OCI-LY3 (cell line): ENCODE data around the gene MATN4.
"Not testable (repeated sequence)": the region's sequence is repeated elsewhere in the genome, so short reads cannot be mapped to it uniquely, and the experiment has no call there.

Experiments used
- H2AFZ ChIP-seq: fragments of 200-600, 300-600 bp; shearing (Covaris generic); 2 replicates; pipeline ENCODE4 v1.6.0; 2014; ENCODE audit warnings: antibody characterized with exemption, low read depth, low read length
- H3K27ac ChIP-seq: fragments of 200-600, 300-600 bp; sonication (generic); 2 replicates; pipeline ENCODE4 v1.5.1; 2014; ENCODE audit warnings: mild to moderate bottlenecking, low read length, moderate library complexity, mixed read lengths
- H3K27me3 ChIP-seq: fragments of 200-600, 300-600 bp; sonication (generic); 2 replicates; pipeline ENCODE4 v1.6.1; 2014; ENCODE audit warnings: low read depth, low read length, mixed read lengths
- H3K36me3 ChIP-seq: fragments of 200-600, 300-600 bp; sonication (generic); replicated peaks from 2 replicates; pipeline ENCODE3; 2014; ENCODE audit warnings: low read depth, low read length, mixed read lengths
- H3K4me1 ChIP-seq: fragments of 300-600, 200-600 bp; sonication (generic); 2 replicates; pipeline ENCODE4 v1.6.1; 2014; ENCODE audit warnings: low read length, mixed read lengths
- H3K4me2 ChIP-seq: fragments of 200-600, 300-600 bp; sonication (generic); 2 replicates; pipeline ENCODE4 v1.6.1; 2014; ENCODE audit warnings: low read length, mixed read lengths
- H3K4me3 ChIP-seq: fragments of 300-600, 200-600 bp; sonication (generic); 2 replicates; pipeline ENCODE4 v1.5.1; 2014; ENCODE audit warnings: antibody characterized with exemption, mild to moderate bottlenecking, low read length, moderate library complexity
- H3K79me2 ChIP-seq: fragments of 300-600, 200-600 bp; shearing (Covaris generic); 2 replicates; pipeline ENCODE4 v1.6.1; 2014; ENCODE audit warnings: mild to moderate bottlenecking, low read length, mixed read lengths
- H3K9ac ChIP-seq: fragments of 300-600, 200-600 bp; shearing (Covaris generic); 2 replicates; pipeline ENCODE4 v1.6.0; 2014; ENCODE audit warnings: mild to moderate bottlenecking, low read length, moderate library complexity
- H3K9me3 ChIP-seq: fragments of 200-600, 300-600 bp; shearing (Covaris generic); 2 replicates; pipeline ENCODE4 v1.6.1; 2014; ENCODE audit warnings: low read length, mixed read lengths; ENCODE audit not compliant: insufficient read depth
- H4K20me1 ChIP-seq: fragments of 200-600, 300-600 bp; sonication (generic); 2 replicates; pipeline ENCODE4 v1.6.1; 2016; ENCODE audit warnings: low read length, mixed read lengths; ENCODE audit not compliant: insufficient read depth
- CTCF ChIP-seq: fragments of 200-600, 300-600 bp; sonication (generic); IDR thresholded peaks from 2 replicates; pipeline ENCODE4 v1.5.1; 2014; ENCODE audit warnings: antibody characterized with exemption, low read length, low read depth
- EZH2phosphoT487 ChIP-seq: fragments of 200-600 bp; shearing (Covaris generic); IDR thresholded peaks from 2 replicates; pipeline ENCODE4 v1.6.1; 2018; ENCODE audit warnings: antibody characterized with exemption, mixed run types, low read depth

The MATN4 gene

GRCh38 chr20:45353746-45354145 is 45.6 kb upstream of the MATN4 start:
- no peak overlapping the region for H3K4me2 ChIP-seq
- no peak overlapping the region for H3K27ac ChIP-seq
- 0 out of 2 replicates have a peak, but pooled peaks cover 2% of the 10 kb centered on the region for H3K27me3 ChIP-seq
- peaks cover 24% of the 10 kb centered on the region for H3K4me1 ChIP-seq
- TF ChIP-seq EZH2phosphoT487: no peak
- TF ChIP-seq CTCF: no peak
- H3K4me3 ChIP-seq: no peak overlapping the region
- H3K79me2 ChIP-seq: no peaks in the 10 kb centered on the region
- no peak overlapping the region for H3K9ac ChIP-seq
- no peaks in the 10 kb centered on the region for H3K36me3 ChIP-seq
- no peaks in the 10 kb centered on the region for H3K9me3 ChIP-seq
- no peak overlapping the region for H2AFZ ChIP-seq
- H4K20me1 ChIP-seq: no peaks in the 10 kb centered on the region

- H3K9me3 ChIP-seq: no peaks in the 10 kb centered on the region
- no peaks in the 10 kb centered on the region for H3K79me2 ChIP-seq
- H2AFZ ChIP-seq: no peak overlapping the region
- no peak overlapping the region for H3K27ac ChIP-seq
- H3K4me1 ChIP-seq: peaks cover 21% of the 10 kb centered on the region
- no peak overlapping the region for H3K9ac ChIP-seq
- no peaks in the 10 kb centered on the region for H4K20me1 ChIP-seq
- TF ChIP-seq CTCF: no peak
- TF ChIP-seq EZH2phosphoT487: no peak
- no peak overlapping the region for H3K4me3 ChIP-seq
- H3K27me3 ChIP-seq: 0 out of 2 replicates have a peak, but pooled peaks cover 2% of the 10 kb centered on the region
- H3K4me2 ChIP-seq: no peak overlapping the region
- H3K36me3 ChIP-seq: no peaks in the 10 kb centered on the region
Measured at GRCh38 chr20:45352729-45353128, 44.6 kb upstream of the MATN4 start.

GRCh38 chr20:45350795-45351194 is 42.7 kb upstream of the MATN4 start:
- H3K9ac ChIP-seq, H3K4me2 ChIP-seq, H3K36me3 ChIP-seq, H3K4me3 ChIP-seq, H4K20me1 ChIP-seq, H3K9me3 ChIP-seq, H2AFZ ChIP-seq, H3K27me3 ChIP-seq, H3K27ac ChIP-seq: not testable (repeated sequence)
- H3K79me2 ChIP-seq: peaks cover 17% of the 10 kb centered on the region; the same call in 1 of the 2 replicates
- H3K4me1 ChIP-seq: peaks cover 39% of the 10 kb centered on the region

- no peak overlapping the region for H3K4me3 ChIP-seq
- H3K4me1 ChIP-seq: peaks cover 39% of the 10 kb centered on the region
- H3K9me3 ChIP-seq: no peaks in the 10 kb centered on the region
- 0 out of 2 replicates have a peak, but pooled peaks cover 2% of the 10 kb centered on the region for H3K27me3 ChIP-seq
- H3K27ac ChIP-seq: no peak overlapping the region
- H3K9ac ChIP-seq: no peak overlapping the region
- H4K20me1 ChIP-seq: peaks cover 13% of the 10 kb centered on the region
- H3K79me2 ChIP-seq: peaks cover 23% of the 10 kb centered on the region; the same call in 1 of the 2 replicates
- H3K36me3 ChIP-seq: no peaks in the 10 kb centered on the region
- TF ChIP-seq EZH2phosphoT487 (no peak), CTCF (no peak)
- no peak overlapping the region for H3K4me2 ChIP-seq
- H2AFZ ChIP-seq: no peak overlapping the region
Measured at GRCh38 chr20:45350217-45350616, 42.1 kb upstream of the MATN4 start.
